ENCODE results near the gene CD58.
"Not testable (repeated sequence)": the region's sequence is repeated elsewhere in the genome, so short reads cannot be mapped to it uniquely, and the experiment has no call there.

Gene CD58

DNA sequence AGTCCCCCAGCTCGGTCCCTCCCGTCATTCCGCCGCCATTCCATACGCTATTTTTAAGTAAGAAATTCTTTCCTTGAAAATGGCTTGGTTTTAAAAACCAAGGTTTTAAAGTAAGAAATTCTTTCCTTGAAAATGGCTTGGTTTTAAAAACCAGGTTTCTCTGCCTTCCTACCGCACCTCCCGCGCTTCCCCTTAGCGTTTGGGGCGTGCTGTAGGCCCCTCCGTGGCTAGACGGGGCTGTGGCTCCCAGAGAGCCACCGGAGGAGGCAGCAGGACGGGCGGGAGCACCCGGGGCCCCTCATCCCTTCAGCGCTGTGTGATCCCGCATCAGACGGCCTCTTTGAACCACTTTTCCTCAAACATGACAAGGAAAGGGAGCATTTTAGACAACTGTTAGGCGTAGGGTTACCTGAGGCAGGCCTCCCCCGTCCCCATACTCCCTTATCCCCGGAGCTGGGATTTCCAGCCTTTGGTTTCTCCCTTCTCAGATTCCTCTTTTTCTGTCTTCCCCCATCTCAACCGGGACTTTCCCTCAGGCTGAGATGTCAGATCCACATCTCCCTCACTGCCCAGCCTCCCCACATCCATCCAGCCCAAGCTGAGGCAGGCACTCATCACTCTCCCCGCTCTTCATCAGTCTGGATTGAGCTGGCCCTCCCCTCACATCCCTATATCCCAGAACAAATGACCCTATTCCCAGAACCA lies 541 bp upstream of the CD58 start:
- DNase-seq (ENCODE audit: low read depth in 2 of 2) = no peak

DNA sequence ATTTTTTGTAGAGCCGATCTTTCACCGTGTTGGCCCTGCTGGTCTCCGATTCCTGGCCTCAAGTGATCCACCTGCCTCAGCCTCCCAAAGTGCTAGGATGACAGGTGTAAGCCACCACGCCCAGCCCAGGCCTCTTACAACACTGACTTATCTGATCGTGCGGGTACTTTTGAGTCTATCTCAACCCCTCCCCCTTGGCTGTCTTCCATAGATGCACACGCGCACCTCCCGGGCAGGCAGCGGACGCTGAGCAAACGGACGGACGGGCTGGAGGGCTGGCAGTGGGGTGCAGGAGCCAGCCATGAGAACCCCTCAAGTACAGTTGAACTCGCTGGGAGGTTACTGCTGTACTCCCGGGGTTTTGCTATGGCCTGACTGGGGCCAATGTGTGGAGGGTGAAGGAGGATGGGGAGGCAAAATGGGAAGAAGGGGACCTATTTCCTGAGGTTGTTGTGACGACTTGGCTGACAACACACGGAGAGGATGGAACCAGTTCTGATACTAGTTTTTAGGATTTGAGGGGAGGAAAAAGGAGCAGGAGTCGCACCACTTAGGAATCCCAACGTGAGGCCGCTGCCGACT lies 959 bp downstream of the CD58 start:
- no peak for DNase-seq (ENCODE audit: low read depth in 2 of 2)

GRCh38 chr1:116569381-116569670 lies 1.5 kb downstream of the CD58 start:
- no peak for DNase-seq (ENCODE audit: low read depth in 2 of 2)

DNA sequence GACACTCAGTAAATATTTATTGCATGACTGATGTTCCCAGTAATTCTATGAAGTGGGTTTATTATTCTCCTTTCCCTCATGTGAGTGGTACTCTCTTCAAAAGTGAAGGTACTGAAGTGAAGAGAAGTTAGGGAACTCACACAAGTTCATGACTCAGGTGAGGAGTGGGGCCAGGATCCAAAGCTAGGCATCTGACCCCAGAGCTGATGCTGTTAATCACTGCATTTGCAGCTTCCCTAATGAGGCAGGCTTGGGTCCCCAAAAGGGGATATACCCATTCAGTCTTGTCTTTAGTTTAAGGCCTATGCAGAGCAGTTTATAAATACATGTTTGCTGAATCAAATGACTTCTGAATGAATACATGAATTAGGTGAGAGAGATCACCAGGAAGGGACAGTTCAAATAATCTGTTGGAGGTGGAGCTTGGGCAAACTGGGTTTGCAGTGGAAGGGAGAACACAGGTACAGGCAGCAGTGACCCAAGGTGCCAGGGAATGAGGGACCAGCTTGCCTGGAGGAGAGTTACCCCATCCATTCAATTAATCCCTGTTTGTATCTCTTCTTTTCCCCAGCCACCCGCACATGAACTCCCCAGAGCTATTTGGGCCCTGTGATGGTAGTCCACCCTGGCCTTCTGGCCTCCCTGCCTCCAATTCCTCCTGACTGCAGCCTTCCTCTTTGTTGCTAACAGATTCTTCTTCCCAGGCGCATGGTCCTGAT lies 2.0 kb downstream of the CD58 start:
- DNase-seq (ENCODE audit: low read depth in 2 of 2) = no peak

DNA sequence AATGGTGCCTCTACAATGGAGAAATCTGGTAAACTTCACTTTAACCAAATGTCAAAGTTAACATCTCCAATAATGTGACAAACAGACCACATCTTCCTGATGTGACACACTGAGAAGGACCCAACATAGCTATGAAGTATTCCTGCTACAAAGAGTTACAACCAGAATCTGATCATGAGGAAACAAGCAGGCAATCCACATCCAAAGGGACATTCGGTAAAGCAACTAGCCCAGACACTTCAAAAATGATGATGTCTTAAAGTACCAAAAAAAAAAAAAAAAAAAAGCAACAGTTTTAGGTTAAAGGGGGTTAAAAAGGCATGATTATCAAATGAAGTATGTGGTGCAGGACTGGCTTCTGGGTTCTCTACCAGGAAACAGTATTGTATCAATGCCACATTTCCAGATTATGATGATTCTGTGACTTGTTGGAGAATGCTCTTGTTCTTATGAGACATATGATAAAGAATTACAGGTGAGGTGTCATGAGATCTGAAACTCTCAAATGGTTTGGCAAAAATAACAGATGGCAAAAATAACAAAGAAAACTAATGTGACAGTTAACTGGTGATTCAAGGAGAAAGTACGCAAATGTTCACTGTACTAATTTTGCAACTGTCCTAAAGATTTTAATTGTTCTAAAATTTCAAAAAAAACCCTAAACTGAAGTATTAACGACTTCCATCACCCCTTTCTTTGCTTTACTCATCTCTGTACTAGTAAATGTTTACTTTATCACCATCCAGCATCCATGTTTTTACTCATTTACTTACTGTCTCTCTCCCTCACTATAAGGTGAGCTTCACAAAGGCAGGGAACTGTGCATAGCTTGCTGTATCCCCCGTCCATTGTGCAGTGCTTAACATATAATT lies 2.8 kb downstream of the CD58 start:
- no peak for DNase-seq (ENCODE audit: low read depth in 2 of 2)

DNA sequence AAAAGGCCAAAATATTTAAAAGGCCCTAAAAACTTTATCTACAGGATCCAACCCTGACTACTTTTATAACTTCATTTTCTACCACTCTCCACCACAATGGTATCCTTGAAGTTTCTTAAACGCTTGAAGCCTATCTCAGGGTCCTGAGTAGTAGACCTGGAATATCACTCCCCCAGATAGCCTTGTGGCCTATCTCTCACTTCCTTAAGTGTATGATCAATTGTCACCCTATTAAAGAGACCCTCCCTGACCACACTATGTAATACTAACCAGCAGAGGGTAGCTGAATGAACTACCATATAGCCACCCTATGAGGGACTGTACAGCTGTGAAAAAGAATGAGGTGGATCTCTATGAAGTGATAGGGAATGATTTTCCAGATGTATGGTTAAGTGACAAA lies 5.6 kb downstream of the CD58 start:
- no peak for DNase-seq (ENCODE audit: low read depth in 2 of 2)

- DNase-seq (ENCODE audit: low read depth in 2 of 2) = no peak
Observed at GRCh38 chr1:116564426-116564825, 6.4 kb downstream of the CD58 start.

DNA sequence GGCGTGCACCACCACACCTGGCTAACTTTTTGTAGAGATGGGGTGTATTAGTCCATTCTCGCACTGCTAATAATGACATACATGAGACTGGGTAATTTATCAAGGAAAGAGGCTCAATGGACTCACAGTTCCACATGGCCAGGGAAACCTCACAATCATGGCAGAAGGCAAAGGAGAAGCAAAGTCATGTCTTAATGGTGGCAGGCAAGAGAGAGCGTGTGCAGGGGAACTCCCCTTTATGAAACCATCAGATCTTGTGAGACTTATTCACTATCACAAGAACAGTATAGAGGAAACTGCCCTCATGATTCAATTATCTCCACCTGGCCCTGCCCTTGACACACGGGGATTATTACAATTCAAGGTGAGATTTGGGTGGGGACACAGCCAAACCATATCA lies 8.4 kb downstream of the CD58 start:
- DNase-seq (ENCODE audit: low read depth in 2 of 2) = not testable (repeated sequence)

DNA sequence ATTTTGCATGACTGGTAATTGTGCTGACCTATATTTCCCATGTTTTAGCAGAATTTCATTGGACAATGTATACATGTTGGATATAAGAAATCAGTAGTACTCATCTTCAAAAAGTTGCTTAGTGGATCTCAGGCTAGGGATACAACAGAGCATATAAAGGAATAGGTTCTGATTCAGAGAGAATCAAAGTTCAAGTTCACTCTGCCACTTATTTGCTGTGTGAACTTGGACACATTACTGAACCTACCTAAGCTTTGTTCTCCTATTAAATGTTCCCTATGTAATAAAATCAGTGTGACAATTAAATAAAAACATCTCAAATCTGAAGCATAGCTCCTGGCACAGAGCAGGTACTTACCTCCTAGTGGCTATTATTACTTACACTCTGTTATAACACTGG lies 9.3 kb downstream of the CD58 start:
- no peak for DNase-seq (ENCODE audit: low read depth in 2 of 2)

GRCh38 chr1:116560704-116561490 lies 9.9 kb downstream of the CD58 start:
- no peak for DNase-seq (ENCODE audit: low read depth in 2 of 2)

GRCh38 chr1:116559304-116559761 lies 11.5 kb downstream of the CD58 start:
- no peak for DNase-seq (ENCODE audit: low read depth in 2 of 2)

GRCh38 chr1:116558571-116558970 lies 12.3 kb downstream of the CD58 start:
- DNase-seq (ENCODE audit: low read depth in 2 of 2) = no peak

- no peak for DNase-seq (ENCODE audit: low read depth in 2 of 2)
Observed at GRCh38 chr1:116558140-116558549, 12.7 kb downstream of the CD58 start.

GRCh38 chr1:116557323-116557878 lies 13.4 kb downstream of the CD58 start:
- no peak for DNase-seq (ENCODE audit: low read depth in 2 of 2)

- no peak for DNase-seq (ENCODE audit: low read depth in 2 of 2)
Observed at GRCh38 chr1:116556289-116557006, 14.4 kb downstream of the CD58 start.

DNA sequence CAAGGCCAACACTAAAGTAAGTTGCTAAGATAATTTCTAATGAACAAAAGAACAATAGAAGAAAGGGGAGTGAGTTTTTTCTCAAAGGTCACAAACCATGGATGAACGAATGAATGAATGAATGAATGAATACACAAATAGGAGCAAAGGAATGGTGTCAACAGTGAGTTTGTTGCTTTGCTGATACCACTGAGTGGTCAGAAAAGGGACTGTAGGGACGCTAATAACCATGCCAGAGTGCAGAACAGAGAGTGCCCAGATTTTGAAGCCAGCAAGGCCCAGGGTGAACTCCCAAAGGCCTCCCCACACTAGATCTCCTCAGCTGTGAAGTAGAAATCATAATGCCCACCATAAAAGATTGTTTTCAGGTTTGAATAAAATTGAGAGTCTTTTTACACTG lies 15.9 kb downstream of the CD58 start:
- no peak for DNase-seq (ENCODE audit: low read depth in 2 of 2)

GRCh38 chr1:116553386-116554115 lies 17.3 kb downstream of the CD58 start:
- no peak for DNase-seq (ENCODE audit: low read depth in 2 of 2)

DNA sequence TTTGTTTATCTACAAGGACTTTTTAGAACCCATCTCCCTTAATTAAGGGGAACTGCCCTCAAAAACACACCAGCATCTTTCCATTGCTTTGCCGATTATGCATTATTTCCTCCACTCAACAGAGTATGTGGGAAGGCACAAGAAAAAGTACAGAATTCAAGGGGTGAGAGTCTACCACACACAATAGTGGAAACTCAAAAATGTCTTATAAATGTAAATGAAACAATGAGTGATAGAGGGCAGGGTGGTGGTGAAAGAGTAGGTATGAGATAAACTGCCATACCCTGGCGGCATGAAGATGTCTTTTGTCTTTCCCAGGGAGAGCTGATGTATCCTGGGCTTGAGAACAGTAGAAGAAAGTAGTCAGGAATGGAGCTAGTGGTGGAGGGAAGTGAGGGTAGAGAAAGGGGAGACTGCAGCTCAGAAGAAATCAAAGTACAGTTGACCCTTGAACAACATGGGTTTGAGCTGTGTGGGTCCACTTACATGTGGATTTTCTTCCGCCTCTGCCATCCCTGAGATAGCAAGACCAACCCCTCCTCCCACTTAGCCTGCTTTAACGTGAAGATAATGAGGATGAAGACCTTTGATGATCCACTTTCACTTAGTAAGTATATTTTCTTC lies 24.4 kb downstream of the CD58 start:
- DNase-seq (ENCODE audit: low read depth in 2 of 2) = no peak

DNA sequence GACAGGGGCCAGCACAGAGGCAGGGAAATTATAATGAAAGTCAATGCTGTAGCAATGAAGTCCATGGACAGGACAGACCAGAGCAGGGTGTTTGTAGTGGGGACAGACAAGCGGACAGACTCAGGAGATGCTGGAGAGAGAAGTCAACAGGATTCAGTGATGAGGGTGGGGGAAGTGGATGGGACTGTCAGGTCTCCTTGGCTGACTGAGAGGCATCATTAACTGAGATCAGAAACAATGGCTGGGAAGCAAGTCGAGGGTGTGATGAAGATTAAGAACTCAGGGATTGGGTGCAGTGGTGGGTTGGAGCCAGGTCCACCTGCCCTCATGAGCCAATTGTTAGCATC lies 25.5 kb downstream of the CD58 start:
- no peak for DNase-seq (ENCODE audit: low read depth in 2 of 2)
